ENCODE results near the gene TJAP1. TPM values are rescaled to one million over a fixed set of nuclear protein-coding genes. Genes with fewer than 3 reads are reported as not detected.

TJAP1 gene
- total and polyA plus RNA-seq, 2 of the 8 experiments (the other 6 are each of a cell fraction or from before 2014, with no cell fraction given), result 30.7 to 40.4 TPM

GRCh38 chr6:43442935-43443334 is 34.4 kb upstream of the TJAP1 start (continued):
- TF ChIP-seq RFX5 (IDR thresholded peaks at IDR 0.05; ENCODE audit: borderline replicate concordance, low read depth, low read length), result no peak
- no peak for TF ChIP-seq SIRT6 (IDR thresholded peaks at IDR 0.05; ENCODE audit: low read length)
- no peak for TF ChIP-seq POU5F1 (IDR thresholded peaks at IDR 0.05; ENCODE audit: low read depth, low read length)
- TF ChIP-seq SAP30 (IDR thresholded peaks at IDR 0.05; ENCODE audit: insufficient read depth, insufficient replicate concordance, low read length), result no peak
- no peak for TF ChIP-seq SRF (IDR thresholded peaks at IDR 0.05; ENCODE audit: low read depth, low read length)
- no peak for TF ChIP-seq SP1 (IDR thresholded peaks at IDR 0.05; ENCODE audit: low read depth, low read length)

All from H1 (cell line).